HG02981 (cell line): ENCODE data around the gene SNRPD3.
"Not testable (repeated sequence)": the region's sequence is repeated elsewhere in the genome, so short reads cannot be mapped to it uniquely, and the experiment has no call there.

ENCODE experiments used
- ATAC-seq: cut with Tn5 transposase; IDR thresholded peaks from one replicate; pipeline ENCODE4 v1.9.1; 2021; ENCODE audit warnings: mild to moderate bottlenecking, moderate library complexity; ENCODE audit not compliant: unreplicated experiment

SNRPD3 gene

DNA sequence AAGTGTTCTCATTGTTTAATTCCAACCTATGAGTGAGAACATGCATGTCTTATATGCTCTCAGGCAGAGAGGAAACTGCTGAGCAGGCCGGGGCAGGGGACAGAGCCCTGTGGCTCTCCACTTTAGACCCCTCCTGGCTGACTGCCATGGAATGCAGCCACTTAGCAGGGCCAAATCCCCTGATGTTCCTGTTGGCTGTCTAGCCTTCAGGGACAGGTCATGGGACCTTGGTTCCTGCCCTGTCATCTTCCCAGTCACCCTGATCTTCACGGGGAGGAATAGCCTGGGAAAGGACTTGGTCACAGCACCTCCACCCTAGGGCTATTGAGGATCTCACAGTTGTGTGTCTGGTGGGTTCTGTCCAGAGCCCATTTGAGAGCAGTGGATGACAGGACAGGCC lies 50.5 kb downstream of the SNRPD3 start:
- not testable (repeated sequence) for ATAC-seq

DNA sequence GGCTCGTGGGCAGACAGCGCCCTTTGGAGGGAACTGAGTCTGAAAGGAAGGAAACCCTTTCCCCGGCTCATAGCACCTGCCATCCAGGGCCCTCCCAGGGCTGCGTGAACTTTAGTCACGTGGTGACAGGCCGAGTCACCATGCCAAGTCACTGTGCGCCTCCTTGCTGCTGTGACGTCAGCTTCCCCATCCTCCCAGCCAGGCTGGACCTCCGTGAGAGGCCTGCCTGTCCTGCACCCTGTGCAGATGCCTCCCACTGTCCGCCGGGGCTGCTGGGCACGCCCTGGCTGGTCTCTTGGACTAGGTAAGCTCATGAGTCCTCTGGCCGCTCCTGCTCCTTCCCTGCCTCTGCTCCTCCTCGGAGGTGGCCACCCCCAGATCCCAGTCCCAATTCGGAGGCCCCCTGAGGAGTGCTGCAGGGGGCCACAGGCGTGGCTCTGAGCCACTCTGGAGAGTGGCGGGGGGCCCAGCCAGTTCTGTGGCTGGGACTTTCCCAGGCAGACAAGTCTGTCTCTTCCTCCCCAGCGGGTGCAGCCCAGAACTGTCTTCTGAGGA lies 51.7 kb downstream of the SNRPD3 start:
- ATAC-seq: not testable (repeated sequence)

DNA sequence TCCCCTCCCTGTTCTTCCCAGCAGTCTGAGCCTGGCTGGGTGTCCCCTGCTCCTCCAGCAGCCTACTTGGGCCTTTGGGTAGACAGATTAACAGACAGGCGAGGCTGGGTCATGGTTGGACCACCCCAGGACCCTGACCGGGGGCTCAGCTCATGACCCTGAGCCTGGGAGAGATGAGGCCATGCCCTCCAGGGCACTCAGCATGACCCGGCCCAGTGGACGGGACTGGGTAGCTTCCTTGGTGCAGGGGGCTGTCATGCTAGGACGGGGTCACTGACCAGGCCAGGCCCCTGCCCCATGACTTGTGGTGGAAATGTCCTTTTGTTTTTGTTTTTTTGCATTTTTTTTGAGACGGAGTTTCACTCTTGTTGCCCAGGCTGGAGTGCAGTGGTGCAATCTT lies 52.5 kb downstream of the SNRPD3 start:
- not testable (repeated sequence) for ATAC-seq

DNA sequence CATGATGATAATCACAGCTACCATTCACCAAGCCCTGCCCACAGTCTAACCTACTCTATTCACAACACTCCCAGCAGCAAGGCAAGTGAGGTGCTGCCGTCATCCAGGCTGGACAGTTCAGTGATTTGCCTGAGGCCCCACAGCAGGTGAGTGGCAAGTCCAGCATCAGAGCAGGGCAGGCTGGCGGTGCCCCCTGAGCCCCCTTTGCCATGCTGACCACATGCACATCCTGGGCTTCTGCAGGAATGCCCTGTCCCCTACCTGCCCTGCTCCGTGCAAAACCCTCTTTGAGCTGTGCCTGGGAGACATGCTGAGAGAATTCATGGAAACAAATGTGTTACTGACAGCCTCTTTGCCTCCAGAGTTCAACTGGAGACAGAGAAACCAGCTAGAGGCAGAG lies 54.1 kb downstream of the SNRPD3 start:
- not testable (repeated sequence) for ATAC-seq

DNA sequence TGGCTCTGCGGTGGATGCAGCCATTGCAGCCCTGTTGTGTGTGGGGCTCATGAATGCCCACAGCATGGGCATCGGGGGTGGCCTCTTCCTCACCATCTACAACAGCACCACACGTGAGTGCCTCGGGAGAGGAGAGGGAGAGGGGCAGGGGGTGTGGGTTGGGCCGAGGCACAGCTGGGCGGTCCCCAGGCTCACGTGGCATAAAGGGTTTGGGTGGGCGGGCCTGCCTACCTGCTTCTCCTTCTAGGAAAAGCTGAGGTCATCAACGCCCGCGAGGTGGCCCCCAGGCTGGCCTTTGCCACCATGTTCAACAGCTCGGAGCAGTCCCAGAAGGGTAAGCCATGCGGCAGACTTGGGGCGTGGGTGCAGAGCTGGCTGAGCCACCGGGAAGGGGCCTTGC lies 59.0 kb downstream of the SNRPD3 start:
- not testable (repeated sequence) for ATAC-seq

DNA sequence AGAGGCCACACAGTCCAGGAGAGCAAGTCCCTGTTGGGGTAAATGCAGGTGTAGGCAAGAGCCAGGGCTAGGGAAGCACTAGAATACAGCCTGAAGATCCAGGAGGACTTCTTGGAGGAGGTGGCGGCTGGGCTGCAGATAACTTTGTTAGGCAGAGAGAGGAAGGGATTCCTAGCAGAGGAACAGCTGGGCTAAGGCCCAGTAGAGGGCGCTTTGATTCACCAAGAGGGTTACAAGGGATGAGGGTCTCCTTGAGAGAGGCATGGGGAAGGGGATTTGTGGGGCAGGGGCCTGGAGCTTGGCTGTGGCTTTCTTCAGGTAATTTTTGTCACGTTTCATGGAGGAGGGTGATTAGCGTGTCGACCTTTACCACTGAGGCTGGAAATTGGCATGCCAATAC lies 65.4 kb downstream of the SNRPD3 start:
- ATAC-seq: not testable (repeated sequence)

DNA sequence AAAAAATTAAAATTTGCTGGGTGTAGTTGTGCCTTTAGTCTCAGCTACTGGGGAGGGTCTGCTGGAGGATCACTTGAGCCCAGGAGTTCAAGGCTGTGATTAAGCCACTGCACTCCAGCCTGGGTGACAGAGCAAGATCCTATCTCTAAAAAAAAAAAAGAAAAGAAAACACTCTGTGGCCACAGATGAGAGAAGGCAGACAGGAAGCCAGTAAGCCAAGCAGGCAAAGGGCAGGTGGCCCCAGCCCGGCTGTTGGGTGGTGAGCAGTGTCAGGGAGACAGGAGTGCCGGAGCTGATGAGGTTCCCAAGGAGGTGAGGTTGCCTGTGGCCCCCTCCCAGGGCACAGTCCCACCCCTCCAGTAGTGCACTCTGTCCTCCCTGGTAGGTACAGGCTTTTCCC lies 66.8 kb downstream of the SNRPD3 start:
- ATAC-seq: not testable (repeated sequence)
